HL-60 (cell line): ENCODE data around the gene SEC14L5.

Experiments used
- GABPA ChIP-seq: IDR thresholded peaks from 2 replicates; pipeline ENCODE4 v1.6.1; 2012; ENCODE audit warnings: low read depth
- POLR2AphosphoS5 ChIP-seq: IDR thresholded peaks from 2 replicates; pipeline ENCODE4 v1.6.1; 2012; ENCODE audit warnings: low read depth
- SPI1 ChIP-seq: IDR thresholded peaks from 2 replicates; pipeline ENCODE4 v1.6.1; 2012; ENCODE audit warnings: low read depth, mild to moderate bottlenecking, borderline replicate concordance
- TF ChIP-seq, protein P1 (sequence below): IDR thresholded peaks from one replicate; pipeline ENCODE4 v1.5.1; 2011; ENCODE audit warnings: low read length, control low read depth, inconsistent platforms; ENCODE audit not compliant: insufficient read depth
- TF ChIP-seq, protein P2 (sequence below): IDR thresholded peaks from 2 replicates; pipeline ENCODE4 v1.6.1; 2012; ENCODE audit warnings: low read depth; ENCODE audit not compliant: insufficient replicate concordance

DNA sequence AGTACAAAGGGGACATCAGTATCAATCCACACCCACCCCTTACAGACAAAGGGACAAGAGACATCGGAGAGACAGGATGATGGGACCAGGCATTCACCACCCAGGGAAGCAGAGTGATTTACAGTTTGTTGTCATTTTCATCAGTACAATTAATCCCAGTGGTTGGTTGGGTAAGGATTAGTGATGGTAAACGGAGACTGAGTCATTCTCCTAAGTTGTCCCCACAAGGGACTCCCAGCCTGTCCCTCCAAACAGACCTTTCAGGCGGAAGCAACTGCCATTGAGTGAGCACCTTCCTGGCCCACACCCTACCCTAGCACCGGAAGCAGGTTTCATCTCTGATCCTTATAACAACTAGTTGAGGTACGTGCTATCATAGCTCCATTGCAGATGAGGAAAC lies 32.3 kb upstream of the SEC14L5 start:
- TF ChIP-seq, protein P1, sequence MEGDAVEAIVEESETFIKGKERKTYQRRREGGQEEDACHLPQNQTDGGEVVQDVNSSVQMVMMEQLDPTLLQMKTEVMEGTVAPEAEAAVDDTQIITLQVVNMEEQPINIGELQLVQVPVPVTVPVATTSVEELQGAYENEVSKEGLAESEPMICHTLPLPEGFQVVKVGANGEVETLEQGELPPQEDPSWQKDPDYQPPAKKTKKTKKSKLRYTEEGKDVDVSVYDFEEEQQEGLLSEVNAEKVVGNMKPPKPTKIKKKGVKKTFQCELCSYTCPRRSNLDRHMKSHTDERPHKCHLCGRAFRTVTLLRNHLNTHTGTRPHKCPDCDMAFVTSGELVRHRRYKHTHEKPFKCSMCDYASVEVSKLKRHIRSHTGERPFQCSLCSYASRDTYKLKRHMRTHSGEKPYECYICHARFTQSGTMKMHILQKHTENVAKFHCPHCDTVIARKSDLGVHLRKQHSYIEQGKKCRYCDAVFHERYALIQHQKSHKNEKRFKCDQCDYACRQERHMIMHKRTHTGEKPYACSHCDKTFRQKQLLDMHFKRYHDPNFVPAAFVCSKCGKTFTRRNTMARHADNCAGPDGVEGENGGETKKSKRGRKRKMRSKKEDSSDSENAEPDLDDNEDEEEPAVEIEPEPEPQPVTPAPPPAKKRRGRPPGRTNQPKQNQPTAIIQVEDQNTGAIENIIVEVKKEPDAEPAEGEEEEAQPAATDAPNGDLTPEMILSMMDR, result no peak
- TF ChIP-seq GABPA, result no peak
- no peak for TF ChIP-seq POLR2AphosphoS5
- TF ChIP-seq, protein P2, sequence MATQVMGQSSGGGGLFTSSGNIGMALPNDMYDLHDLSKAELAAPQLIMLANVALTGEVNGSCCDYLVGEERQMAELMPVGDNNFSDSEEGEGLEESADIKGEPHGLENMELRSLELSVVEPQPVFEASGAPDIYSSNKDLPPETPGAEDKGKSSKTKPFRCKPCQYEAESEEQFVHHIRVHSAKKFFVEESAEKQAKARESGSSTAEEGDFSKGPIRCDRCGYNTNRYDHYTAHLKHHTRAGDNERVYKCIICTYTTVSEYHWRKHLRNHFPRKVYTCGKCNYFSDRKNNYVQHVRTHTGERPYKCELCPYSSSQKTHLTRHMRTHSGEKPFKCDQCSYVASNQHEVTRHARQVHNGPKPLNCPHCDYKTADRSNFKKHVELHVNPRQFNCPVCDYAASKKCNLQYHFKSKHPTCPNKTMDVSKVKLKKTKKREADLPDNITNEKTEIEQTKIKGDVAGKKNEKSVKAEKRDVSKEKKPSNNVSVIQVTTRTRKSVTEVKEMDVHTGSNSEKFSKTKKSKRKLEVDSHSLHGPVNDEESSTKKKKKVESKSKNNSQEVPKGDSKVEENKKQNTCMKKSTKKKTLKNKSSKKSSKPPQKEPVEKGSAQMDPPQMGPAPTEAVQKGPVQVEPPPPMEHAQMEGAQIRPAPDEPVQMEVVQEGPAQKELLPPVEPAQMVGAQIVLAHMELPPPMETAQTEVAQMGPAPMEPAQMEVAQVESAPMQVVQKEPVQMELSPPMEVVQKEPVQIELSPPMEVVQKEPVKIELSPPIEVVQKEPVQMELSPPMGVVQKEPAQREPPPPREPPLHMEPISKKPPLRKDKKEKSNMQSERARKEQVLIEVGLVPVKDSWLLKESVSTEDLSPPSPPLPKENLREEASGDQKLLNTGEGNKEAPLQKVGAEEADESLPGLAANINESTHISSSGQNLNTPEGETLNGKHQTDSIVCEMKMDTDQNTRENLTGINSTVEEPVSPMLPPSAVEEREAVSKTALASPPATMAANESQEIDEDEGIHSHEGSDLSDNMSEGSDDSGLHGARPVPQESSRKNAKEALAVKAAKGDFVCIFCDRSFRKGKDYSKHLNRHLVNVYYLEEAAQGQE, result no peak
- TF ChIP-seq SPI1, result no peak
